Subcutaneous adipose tissue (tissue), 4 donors: ENCODE data around the gene DNER. TPM values are rescaled to one million over a fixed set of nuclear protein-coding genes. Genes with fewer than 3 reads are reported as not detected.

Experiments
- CTCF ChIP-seq: fragments of 450-650 bp; IDR thresholded peaks from one replicate; pipeline ENCODE4 v1.5.1; 2016; ENCODE audit warnings: low read depth, mild to moderate bottlenecking, control low read depth, antibody characterized with exemption, moderate library complexity
- total RNA-seq, 4 donors: library from RNA; depleted of rRNA; stranded (reverse); fragments of >200 nt; gene quantifications; one replicate each; pipeline ENCODE4 v1.1.0, GENCODE V29; 2016

DNER gene
- total RNA-seq, 4 donors from 2014 or later = 0.57 to 6.2 (median 3.4) TPM

DNA sequence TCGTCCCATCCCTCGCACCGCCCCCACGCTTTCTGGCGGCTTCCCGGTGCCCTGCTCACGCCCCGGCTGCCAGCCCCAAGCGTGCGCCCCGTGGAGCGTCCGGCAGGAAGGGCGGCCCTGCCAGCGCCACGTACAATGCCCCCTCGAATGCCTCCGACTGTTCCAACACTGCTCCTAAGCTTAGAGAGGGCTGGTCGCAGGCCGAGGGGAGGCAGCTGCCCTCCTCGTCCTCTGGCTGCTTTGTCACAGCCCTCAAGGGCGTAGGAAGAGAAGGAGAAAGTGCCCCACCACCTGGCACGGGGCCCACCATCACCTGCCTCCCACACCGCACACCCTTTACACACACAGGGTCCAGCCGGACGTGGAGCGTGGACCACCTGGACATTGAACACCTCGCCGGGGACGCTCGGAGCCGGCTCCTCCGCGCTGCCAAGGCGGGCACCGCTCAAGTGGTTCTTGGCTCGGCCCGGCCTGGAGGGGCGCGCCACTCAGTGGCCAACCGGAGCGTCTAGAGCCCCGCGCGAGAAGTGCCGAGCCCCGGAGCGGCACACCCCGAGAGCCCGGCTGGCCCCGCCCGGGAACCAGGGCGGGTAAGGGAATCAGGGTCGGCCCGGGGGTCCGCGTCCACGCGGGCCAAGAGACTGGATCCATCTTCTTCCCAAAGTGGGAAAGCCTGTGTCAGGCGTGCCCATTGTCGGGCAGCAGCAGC lies 830 bp downstream of the DNER start:
- no peak for TF ChIP-seq CTCF

DNA sequence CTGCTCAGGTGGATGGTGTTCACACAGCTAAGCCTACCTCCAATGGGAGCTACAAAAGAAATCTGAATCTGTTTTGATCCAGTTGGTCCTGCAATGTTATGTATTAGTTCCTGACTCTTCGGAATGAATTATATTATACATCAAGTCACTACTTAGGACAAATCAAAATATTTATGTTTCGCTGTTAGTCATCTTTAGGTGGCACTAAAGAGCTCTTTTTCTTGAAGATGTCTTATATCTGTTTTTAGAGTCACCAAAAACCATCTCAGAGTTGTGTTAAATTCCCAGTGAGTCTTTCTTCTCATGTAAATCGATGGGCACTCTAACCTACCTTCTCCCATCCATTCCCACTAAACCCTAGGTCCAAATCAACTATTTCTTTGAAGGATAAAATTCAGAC lies 2.2 kb downstream of the DNER start:
- TF ChIP-seq CTCF = no peak

GRCh38 chr2:229708335-229708734 lies 6.0 kb downstream of the DNER start:
- TF ChIP-seq CTCF = no peak

- no peak for TF ChIP-seq CTCF
These were observed 10.3 kb downstream of the DNER start for GRCh38 chr2:229703909-229704630.

DNA sequence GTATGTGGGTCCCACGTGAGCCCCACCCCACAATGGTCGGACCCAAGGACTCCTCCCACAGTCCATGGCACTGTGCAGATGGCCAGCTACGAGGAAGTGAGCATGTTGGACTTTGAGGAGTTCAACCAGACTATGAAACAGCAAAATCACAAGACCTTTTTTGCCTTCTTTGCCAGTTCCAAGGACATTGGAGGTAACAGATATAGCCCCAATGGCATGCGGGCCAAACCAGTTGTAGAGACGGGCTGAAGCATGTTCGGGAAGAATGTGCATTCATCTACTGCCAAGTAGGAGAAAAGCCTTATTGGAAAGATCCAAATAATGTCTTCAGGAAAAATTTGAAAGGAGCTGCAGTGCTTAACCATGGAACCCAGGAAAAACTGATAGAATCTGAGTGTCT lies 12.6 kb downstream of the DNER start:
- TF ChIP-seq CTCF = no peak

- no peak for TF ChIP-seq CTCF
These were observed 13.3 kb downstream of the DNER start for GRCh38 chr2:229701062-229701461.

- TF ChIP-seq CTCF = no peak
These were observed 18.4 kb downstream of the DNER start for GRCh38 chr2:229695961-229696360.
